ENCODE results near the gene SDE2.
"Not testable (repeated sequence)": the region's sequence is repeated elsewhere in the genome, so short reads cannot be mapped to it uniquely, and the experiment has no call there.

The SDE2 gene

DNA sequence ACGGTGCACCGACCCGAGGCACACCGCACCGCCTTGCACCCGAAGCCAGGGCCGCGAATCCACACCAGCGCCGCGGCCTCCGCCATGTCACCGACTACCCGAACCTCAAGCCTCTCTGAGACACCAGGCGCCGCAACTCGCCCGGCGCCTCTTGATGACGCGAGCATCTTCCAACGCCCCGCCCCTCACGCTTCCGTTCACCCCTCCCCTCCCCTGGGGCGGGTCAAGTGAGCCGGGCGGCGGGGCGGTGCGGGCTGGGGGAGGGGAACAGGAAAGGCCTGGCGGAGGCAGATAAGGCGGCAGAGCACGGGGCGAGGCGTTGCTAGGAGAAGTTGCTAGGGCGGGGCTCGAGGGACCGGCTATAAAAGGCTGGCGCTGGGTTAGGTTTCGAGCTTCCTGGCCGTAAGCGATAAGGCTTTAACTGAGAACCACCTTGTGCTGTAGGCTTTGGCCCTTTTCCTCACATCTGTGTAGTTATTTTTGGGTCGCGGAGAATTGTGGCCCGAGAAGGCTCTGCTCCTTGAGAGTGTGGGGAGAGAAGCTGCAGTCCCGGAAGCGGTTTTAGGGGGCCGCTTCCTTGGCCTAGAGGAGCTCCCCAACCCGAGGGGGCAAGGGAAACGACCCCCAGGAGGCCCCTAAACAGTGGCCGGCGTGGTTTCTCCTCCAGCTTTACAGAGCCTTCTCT is at the start of gene SDE2:
Gene SDE2, minus strand, starts transcription at position 117 of the 685 bp plus-strand sequence. Its CDS starts 31 bp downstream, at position 86.
- DNase-seq = peak; percentile 100

DNA sequence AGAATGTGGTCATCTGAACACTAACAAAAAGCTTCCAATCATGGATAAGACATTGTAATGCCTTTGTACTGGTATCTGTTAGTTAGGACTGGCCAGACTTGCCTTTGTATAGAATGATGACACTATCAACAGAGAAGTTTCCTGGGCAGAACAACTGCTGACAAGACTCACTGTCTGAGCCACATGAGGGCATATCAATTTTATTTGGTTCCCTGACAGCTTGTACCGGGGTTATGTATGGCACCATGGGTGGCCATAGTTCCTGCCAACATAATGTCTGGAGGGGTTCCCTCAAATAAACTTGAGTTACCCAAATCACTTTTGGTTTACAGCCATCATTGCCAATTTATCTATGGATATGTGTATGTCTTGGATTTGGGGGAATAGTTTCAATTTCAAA is 49.7 kb upstream of the SDE2 start:
- no peak for DNase-seq

DNA sequence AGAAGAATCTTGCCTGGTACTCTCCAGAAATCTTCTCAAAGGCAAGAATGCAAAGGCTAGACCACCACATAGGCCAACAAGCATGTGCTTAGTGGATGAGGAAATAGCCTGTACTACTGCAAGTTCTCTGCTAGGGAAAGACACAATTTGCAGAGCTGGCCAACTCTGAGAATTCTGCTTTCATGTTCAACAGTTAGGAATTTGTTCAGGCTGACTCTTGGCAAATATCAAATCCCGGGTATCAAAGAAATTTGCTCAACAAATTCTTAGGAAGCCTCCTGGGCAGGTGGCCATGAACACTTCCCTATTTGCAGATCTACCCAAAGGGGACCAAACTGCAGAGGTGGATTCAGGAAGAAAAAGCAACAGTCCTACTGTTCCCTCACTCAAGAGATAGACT is 48.4 kb upstream of the SDE2 start:
- DNase-seq = no peak

DNA sequence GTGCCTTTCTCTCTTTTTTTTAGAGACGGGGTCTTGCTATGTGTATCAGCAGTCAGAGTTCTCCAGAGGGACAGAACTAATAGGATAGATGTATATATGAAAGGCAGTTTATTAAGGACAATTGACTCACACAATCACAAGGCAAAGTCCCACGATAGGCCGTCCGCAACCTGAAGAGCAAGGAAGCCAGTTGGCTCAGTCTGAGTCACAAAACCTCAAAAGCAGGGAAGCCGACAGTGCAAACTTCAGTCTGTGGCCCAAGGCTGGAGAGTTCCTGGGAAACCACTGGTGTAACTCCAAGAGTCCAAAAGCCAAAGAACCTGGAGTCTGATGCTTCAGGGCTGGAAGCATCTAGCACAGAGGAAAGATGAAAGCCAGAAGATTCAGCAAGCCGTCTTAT is 47.1 kb upstream of the SDE2 start:
- DNase-seq = no peak

DNA sequence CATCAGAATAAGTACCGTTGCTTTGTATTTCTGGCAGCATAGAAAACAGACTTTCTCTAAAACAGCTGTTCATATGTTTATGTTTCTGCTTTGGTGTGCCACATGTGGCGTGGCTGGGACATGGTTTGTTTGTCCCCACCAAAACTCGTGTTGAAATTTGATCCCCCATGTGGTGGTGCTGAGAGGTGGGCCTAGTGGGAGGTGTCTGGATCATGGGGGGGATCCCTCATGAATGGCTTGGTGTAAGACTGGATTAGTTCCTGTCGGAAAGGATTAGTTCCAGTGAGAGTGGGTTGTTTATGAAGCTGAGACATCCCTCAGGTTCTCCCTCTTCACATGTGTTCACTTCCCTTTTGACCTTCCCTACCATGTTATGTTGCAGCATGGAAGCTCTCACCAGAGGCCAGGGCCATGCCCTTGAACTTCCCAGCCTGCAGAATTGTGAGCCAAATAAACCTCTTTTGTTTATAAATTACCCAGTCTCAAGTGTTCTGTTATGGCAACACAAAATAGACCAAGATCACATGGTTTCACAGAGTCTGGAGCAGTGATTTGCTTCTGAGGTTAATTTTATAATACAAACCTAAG is 45.5 kb upstream of the SDE2 start:
- DNase-seq = no peak

DNA sequence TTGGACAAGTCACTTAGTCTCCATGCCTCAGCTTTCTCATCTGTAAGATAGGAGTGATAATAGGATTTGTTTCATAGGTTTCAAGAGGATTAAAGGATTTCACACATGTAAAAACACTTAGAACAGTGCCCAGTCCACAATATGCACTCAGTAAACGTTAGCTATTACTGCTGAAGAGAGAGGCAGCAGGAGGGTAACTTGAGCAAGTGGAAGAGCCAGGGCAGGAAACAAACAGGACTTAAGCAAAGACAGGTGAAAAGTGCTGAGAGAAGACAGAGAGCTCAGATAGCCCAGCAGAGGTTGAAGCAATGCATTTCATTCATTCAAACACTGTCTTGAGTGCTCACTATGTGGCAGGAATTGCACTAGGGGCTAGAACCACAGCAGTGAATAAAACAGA is 42.3 kb upstream of the SDE2 start:
- no peak for DNase-seq

DNA sequence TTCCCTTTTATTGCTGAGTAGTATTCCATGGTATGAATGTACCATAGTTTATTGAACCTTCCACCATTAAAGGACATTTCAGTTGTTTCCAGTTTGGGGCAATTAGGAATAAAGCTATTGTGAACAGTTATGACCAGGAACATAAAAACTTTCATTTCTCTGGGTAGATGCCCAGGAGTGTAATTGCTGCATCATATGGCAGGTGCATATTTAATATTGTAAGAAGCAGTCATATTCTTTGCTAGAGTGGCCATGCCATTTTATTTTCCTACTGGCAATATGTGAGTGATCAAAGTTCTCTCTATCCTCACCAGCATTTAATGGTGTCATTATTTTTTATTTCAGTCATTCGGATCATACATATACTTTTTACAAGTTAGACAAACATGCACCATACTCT is 39.5 kb upstream of the SDE2 start:
- DNase-seq = no peak

DNA sequence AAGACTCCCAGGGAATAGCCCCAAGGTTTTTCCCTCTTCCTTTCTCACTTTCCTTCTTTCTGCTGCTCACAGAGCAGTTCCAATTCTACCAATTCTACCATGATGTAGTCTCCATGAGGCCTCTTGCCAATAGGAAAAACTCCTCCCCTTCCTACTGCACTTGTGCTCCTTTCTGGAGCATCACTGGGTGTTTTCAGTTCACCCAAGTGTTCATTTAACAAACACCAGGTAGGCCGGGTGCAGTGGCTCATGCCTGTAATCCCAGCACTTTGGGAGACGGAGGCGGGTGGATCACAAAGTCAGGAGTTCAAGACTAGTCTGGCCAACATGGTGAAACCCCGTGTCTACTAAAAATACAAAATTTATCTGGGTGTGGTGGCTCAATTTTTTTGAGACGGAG is 36.8 kb upstream of the SDE2 start:
- no peak for DNase-seq

DNA sequence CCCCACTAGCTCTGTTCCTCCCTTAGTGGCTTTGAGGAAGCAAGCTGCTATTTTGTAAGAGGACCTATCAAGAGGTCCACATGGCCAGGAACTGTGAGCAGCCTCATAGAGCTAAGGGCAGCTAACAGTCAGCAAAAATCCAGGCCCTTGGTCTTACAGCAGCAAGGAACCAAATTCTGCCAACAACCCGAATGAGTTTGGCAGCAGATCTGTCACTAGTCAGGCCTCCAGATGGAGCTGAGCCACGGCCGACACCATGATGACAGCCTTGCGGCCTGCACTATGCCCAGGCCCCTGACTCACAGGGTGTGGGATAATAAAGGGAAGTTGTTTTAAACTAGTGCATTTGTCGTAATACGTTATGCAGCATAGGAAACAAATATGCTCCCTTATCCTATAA is 35.3 kb upstream of the SDE2 start:
- peak; percentile 30 for DNase-seq

DNA sequence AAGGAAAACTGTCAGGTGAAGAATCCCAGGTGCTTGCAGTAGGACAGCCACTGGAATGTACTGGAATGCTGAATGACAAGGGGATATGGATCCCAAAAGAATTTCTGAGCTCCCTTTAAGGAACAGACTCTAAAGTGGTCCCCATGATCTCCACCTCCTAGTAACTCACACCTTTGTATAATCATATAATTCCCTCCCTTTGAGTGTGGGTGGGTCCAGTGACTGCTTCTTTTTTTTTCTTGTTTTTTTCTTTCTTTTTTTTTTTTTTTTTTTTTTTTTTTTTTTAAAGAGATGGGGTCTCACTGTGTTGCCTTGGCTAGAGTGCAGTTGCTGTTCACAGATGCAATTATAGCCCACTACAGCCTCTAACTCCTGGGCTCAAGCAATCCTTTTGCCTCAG is 34.8 kb upstream of the SDE2 start:
- no peak for DNase-seq

DNA sequence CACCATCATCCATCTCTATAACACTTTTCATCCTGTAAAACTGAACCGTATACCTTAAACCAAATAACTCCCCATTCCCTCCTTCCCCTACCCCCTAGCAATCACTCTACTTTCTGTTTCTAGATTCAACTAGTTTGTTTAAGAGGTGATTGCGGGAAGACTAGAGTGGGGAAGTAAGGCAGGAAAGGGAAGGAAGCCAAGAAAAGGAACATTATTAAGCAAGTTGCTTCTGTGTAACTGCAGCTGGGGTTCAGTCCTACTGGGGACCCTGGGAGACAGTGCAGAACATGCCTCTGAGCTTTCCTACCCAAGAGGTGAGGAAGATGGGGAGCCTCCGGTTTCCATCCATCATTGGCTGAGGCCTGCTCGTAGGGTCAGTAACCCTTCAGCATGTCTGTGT is 34.4 kb upstream of the SDE2 start:
- DNase-seq = no peak

DNA sequence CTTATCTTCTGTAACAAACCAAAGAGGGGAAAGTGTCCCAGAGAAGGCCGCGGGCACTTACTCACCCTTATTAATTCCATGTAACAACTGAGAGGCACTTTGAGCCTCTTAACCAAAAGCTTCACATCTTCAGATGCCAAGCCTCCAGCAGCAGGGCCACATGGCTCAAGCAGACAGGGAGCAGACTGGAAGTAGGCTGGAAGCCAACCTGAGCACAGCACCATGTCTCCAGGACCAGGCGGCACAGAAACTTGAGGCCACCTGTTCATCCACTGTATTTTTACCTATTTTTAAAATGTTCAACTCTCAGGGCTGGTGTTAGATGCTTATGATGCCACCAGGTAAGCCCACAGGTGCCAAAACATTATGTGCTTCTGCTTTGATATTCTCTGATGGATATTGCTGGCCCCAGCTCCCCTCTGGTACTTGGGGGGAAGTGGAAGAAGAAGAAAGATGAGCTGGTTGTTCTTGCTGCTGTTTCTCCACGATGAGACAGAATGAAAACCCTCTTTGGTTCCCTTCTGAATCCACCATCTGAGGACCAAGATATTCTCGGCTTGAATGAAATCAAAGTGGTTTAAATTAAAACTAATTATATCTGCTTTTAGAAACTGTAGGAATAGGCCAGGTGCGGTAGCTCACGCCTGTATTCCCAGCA is 30.6 kb upstream of the SDE2 start:
- DNase-seq = peak; percentile 78

DNA sequence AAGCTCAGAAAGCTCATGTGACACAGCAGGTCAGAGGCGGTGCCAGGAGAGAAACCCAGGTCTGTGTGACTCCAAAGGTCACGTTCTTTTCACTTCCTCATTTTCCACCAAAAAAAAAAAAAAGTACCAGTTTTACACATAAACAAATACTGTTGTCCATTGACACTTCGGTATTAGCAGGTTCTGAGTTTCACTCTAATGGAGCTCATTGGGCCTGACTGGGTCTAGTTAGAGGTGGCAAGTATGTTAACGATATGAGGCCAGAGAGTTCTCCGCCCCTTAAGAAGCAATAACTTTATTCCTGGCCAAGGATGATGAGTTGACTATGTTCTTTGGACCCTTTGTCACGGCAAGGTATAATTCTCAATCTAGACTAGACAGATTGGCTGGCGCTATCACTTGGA is 30.0 kb upstream of the SDE2 start:
- peak; percentile 89 for DNase-seq

DNA sequence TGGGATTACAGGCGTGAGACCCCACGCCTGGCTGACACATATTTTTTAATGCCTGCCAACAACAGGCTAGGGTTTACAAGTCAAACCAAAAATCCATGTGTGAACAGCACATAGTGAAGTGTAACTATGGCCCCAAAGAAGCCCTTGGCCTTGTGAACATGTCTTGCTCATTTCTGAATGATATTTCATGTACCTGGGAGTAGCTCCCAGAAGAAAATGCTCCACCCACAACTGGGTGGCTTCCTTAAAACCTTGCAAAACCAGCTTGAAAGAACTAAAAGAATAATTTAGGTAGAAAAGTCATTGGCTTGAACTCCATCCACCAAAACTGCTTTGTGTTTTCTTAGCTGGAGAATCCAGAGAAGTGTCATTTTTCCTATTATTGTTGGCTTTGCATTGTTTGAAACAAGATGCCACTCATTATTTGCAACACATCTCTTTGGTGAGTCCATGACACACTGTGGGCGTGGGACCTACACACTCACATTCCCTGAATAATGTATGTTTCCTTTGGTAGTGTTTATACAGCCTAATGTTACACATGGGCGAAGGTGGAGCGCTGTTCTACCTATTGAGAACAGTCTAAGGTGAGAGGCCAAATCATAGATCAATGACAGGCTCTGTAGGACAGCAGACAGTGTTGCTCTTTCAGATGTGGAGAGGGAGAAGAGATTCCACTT is 28.5 kb upstream of the SDE2 start:
- DNase-seq = no peak

DNA sequence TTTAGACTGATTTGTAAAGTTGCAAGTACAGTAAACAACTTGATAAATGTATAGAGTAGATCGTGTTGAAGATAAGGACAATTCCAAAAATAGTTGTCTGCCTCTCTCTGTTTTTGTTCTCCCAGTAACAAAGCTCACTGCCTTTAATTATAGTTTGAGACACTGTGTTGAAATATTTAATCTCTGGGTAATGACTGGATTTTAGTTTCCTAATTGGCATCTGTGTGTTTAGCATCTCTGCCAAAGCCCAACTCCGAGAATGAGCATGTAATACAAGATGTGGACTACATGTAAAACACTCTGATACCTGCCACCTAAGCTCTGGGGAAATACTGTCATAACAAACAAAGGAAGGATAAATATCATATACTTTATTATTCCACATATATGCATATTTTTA is 27.7 kb upstream of the SDE2 start:
- DNase-seq = no peak

DNA sequence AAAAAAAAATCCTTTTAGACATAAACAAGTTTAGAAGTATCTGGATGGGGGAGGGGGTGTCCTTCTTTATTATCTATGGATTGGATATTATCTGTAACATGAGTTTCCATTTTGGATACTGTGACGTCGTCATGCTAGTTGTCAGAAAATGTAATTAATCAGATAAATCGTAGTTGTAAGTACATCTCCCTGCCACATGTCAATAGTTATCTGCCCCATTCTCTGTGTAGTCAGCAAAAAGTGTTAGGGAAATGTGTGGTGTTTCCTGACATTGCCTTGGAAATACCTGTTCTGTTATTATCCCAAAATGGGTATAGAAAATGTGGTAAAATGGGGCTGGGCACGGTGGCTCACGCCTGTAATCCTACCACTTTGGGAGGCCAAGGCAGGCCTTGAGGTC is 24.6 kb upstream of the SDE2 start:
- DNase-seq = no peak

DNA sequence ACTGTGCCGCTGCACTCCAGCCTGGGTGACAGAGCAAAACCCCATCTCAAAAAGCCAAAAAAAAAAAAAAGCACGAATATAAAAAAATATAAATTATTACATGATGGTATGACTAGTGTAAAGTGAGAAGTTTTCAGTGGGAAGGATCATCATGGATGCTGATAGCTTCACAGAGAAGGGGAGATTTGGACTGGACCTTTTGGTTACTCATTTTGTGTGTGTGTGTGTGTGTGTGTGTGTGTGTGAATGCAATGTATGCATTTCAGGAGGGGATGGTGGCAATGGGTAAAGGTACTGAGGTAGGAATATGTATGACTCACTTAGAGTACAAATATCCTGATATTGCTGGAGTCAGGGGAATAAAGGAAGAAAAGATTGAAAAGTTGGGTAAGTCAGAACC is 22.7 kb upstream of the SDE2 start:
- DNase-seq = no peak

DNA sequence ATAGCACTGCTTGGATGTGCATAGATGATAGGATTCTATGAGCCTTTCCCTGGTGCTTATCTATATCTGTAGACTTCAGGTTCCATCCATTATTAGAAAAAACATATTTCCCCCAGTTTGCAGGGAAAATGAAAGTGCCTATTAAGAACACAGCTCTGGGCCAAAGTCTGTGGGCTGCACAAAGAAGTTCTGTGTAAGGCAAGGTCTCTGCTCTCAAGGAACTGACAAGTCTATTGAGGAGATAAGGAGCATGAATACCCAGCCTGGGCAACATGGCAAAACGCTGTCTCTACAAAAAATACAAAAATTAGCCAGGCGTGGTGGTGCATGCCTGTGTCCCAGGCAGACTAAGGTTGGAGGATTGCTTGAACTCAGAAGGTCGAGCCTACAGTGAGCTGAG is 22.3 kb upstream of the SDE2 start:
- DNase-seq = no peak

DNA sequence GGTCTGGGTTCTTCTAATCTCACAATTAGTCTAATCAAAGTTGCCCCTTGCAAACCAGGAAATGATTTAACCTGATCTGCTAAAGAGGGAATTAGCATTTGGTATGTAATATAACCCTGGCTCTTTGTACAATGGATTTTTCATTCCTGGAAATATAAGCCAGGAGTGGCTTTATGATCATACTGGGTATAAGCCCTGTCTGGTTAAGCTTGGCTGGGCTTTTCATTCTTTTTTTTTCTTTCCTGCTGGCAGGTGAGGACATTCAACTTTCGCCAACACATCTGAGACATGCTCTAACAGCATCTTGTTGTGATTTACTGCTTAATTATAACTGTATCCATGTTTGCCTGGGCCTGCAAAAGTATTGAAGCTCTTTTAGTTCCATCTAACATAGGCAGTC is 20.4 kb upstream of the SDE2 start:
- DNase-seq = no peak

DNA sequence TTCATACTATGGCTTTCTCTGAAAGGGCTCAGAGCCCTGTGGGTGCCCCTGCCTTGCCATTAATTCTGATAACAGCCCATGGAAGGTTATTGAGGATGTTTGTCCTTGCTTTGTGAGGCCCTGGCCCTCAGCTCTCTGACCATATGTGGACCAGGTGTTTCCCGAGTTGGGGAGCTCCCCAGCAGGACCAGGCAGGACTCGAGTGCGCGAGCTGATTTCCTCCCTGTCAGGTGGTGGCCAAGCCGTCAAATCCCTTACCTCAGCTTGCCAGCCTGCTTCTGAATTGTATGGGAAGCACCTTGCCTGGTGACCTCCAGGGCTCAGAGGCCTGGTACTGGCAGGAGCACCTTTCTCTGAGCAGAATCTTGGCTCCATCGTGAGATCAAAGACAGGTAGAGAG is 17.9 kb upstream of the SDE2 start:
- DNase-seq = peak; percentile 65

DNA sequence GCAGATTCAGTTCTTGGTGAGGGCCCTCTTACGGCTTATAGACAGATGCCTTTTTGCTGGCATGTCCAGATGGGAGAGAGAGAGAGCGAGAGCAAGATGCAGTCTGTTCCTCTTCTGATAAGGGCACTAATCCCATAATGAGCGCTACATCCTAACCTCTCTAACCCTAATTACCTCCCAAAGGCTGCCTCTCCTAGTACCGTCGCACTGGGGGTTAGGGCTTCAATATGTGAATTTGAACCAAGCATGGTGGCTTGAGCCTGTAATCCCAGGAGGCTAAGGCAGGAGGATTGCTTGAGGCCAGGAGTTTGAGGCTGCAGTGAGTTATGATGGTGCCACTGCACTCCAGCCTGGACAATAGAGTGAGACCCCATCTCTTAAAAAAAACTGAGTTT is 10.5 kb upstream of the SDE2 start:
- no peak for DNase-seq

DNA sequence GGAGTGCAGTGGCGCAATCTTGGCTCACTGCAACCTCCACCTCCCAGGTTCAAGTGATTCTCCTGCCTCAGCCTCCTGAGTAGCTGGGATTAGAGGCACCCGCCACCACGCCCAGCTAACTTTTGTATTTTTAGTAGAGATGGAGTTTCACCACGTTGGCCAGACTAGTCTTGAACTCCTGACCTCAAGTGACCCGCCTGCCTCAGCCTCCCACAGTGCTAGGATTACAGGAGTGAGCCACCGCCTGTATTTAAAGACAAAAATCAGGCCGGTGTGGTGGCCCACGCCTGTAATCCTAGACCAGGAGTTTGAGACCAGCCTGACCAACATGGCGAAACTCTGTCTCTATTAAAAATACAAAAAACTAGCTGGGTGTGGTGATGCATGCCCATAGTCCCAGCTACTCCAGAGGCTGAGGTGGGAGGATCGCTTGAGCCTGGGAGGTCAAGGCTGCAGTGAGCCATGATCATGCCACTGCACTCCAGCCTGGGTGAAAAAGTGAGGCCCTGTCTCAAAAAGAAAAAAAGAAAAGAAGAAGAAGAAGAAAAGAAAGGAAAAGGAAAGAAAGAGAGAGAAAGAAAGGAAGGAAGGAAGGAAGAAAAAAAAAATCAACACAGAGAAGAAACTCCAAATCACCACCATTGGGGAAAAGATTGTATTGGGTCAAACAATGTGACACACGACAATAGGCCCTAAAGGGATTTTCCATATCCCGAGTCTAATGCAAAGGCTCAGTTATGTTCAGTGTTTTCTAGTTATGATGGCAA is 8.2 kb upstream of the SDE2 start:
- not testable (repeated sequence) for DNase-seq

DNA sequence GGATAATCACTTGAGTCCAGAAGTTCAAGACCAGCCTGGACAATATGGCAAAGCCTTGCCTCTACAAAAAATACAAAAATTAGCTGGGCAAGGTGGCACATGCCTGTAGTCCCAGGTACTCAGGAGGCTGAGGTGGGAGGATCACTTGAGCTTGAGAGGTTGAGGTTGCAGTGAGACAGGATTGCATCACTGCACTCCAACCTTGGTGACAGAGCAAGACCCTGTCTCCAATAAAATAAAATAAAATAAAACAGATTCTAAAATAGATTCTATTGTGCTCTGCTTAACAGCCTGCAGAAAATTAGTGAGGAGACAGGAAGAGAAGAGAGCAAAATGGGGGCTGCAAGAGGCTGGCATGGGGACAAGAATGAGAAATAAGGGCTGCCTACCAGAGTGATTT is 7.5 kb upstream of the SDE2 start:
- no peak for DNase-seq
